22Rv1 (cell line): ENCODE measurements around the gene DKKL1.

ENCODE experiments used
- H3K27ac ChIP-seq: fragments of 450-650 bp; 2 replicates; pipeline ENCODE4 v1.5.1; 2017
- ZFX ChIP-seq: fragments of 450-650 bp; IDR thresholded peaks from 2 replicates; pipeline ENCODE4 v1.6.1; 2017; ENCODE audit warnings: antibody characterized with exemption, borderline replicate concordance
- TF ChIP-seq, protein P1 (sequence below): fragments of 450-650 bp; IDR thresholded peaks from 2 replicates; pipeline ENCODE4 v1.5.1; 2017; ENCODE audit warnings: mild to moderate bottlenecking

The DKKL1 gene

DNA sequence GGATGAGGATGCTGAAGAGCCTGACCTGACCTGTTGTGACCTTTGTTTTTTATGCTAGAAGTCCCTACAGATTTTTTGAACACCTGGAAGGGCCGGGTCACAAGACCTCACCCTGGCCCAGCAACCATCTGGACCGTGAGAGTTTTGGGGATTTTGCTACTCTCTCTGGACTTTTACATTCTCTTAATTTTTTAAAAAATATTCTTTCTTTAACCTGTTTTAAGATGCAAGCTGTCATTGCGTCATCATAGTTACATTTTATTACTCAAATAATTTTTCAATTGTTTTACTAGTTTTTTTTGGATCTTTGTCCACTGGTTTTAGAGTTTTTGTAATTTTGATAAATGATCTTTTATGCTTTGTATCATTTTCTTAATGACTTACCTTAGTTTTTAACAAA, 7.5 kb downstream of the DKKL1 start:
- TF ChIP-seq ZFX = no peak
- TF ChIP-seq, protein P1, sequence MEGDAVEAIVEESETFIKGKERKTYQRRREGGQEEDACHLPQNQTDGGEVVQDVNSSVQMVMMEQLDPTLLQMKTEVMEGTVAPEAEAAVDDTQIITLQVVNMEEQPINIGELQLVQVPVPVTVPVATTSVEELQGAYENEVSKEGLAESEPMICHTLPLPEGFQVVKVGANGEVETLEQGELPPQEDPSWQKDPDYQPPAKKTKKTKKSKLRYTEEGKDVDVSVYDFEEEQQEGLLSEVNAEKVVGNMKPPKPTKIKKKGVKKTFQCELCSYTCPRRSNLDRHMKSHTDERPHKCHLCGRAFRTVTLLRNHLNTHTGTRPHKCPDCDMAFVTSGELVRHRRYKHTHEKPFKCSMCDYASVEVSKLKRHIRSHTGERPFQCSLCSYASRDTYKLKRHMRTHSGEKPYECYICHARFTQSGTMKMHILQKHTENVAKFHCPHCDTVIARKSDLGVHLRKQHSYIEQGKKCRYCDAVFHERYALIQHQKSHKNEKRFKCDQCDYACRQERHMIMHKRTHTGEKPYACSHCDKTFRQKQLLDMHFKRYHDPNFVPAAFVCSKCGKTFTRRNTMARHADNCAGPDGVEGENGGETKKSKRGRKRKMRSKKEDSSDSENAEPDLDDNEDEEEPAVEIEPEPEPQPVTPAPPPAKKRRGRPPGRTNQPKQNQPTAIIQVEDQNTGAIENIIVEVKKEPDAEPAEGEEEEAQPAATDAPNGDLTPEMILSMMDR = no peak
- no peak overlapping the region for H3K27ac ChIP-seq

DNA sequence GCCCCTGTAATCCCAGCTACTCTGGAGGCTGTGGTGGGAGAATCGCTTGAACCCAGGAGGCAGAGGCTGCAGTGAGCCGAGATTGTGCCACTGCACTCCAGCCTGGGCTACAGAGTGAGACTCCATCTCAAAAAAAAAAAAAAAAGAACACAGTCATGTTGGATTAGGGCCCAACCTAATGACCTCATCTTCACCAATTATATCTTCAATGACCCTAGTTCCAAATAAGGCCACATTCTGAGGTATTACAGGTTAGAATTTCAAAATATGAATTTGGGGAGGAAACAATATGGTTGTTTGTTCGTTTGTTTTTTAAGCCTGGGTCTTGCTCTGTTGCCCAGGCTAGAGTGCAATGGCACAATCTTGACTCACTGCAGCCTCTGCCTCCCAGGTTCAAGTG, 9.5 kb downstream of the DKKL1 start:
- H3K27ac ChIP-seq = peak overlapping the region; percentile 44

DNA sequence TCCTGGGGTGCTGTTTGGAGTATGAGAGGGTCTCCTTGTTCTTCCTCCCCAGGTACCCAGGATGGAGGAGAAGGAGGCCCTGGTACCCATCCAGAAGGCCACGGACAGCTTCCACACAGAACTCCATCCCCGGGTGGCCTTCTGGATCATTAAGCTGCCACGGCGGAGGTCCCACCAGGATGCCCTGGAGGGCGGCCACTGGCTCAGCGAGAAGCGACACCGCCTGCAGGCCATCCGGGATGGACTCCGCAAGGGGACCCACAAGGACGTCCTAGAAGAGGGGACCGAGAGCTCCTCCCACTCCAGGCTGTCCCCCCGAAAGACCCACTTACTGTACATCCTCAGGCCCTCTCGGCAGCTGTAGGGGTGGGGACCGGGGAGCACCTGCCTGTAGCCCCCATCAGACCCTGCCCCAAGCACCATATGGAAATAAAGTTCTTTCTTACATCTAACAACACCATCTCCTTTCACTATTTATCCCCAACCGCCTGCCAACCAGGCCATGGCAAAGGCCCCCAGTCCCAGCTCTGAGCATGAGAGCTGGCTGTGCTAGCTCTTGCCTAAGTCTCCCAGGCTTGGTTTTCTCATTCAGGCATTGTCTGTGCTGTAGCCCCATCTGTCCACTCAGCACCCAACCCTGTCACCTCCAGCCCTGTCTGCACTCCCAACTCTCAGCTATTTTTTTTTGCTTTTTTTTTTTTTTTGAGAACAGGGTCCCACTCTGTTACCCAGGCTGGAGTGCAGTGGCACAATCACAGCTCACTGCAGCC, 11.2 kb downstream of the DKKL1 start:
- no peak overlapping the region for H3K27ac ChIP-seq
- TF ChIP-seq, protein P1 = no peak
- no peak for TF ChIP-seq ZFX

DNA sequence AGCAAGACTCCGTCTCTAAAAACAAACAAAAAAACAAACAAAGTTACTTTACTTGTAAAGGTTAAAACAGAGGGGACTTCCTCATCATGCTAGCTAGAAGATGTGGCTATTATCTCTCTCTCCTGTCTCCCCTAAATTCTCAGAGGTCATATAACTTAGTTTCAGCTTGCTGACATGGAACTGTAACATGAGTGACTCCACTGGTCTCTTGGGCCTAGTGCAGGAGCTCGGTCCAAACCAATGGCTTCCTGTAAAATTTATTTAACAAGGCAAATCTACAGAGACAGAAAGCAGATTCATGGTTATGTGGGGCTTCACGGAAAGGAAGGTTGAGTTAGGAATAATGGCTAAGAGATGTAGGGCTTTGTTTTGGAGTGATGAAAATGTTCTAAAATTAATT, 14.8 kb downstream of the DKKL1 start:
- TF ChIP-seq, protein P1 = no peak
- TF ChIP-seq ZFX = no peak
- no peak overlapping the region for H3K27ac ChIP-seq

DNA sequence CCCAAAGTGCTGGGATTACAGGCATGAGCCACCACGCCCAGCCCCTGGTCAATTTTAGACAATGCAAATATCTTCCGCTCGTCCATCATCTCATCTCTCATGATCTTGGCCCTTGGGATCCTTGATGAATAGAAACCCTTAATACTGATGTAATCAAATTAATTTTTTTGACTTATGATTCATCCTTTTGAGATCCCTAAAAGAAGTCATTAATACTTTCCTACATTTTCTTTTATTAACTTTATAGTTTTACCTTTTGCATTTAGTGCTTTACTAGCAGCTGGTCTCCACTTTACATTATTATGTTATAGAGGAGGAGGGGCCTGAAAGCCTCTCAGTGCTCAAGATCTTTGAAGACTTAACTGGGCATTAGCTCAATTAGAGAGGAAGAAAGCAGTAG, 16.7 kb downstream of the DKKL1 start:
- no peak overlapping the region for H3K27ac ChIP-seq
- TF ChIP-seq, protein P1 = no peak
- no peak for TF ChIP-seq ZFX

DNA sequence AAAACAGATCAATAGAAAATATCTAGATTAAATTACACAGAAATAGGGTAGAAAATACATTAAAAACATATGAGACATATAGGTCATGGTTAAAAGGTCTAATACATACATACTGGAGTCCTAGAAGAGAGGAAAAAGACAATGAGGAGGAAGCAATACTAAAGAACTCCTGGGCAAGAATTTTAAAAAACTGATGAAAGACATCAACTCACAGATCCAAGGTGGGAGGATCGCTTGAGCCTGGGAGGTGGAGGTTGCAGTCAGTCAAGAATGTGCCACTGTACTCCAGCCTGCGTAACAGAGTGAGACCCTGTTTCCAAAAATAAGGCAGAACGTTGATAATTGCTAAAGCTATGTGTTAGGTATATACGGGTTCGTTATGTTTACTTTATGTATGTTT, 19.0 kb downstream of the DKKL1 start:
- no peak overlapping the region for H3K27ac ChIP-seq
- TF ChIP-seq, protein P1 = no peak
- no peak for TF ChIP-seq ZFX

DNA sequence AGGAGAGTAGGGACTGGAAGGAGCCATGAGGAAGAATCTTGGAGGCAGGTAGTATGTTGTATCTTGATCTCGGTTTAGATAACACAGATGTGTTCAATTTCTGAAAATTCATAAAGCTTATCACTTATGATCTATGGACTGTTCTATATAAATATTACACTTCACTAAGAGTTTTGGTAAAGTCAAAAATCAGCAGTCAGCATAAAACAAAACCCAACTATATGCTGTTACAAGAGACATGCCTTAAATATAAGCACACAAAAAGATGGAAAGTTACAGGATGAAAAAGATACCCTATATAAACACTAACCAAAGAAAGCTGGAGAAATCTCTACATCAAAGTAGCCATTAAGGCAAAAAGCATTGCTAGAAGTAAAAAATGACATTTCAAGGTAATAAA, 19.9 kb downstream of the DKKL1 start:
- TF ChIP-seq ZFX = no peak
- TF ChIP-seq, protein P1 = no peak
- no peak overlapping the region for H3K27ac ChIP-seq

DNA sequence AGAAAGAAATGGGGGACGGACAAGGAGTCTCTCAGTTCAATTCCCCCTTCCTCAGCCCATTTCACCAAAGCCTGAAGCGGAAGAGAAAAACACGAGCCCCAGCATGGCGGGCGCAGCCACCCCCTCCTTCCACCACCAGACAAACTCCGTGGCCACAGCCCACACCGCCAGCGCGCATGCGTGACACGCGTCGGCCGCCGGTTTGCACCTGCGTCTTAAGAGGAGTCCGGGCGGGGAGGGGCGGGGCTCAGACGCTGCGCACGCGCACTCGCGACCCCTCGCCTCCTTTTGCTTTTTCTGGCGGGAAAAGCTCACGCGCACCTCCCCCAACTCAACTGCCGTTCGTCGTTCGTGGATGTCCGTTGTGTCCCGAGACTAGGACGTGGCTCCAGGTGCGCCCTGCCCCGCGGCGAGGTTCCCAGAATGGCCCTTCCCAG, 24.3 kb downstream of the DKKL1 start, which contains the start of gene KASH5:
Gene KASH5 (plus strand): TSS at position 314 of the 437 bp plus-strand sequence. CDS start 2,635 bp downstream, outside the sequence.
- peak within 1 kb of the TSS; percentile 76 for H3K27ac ChIP-seq
- TF ChIP-seq, protein P1 = no peak
- no peak for TF ChIP-seq ZFX
